Subcutaneous adipose tissue (tissue), 4 donors: ENCODE data around the gene PBXIP1. TPM values are rescaled to one million over a fixed set of nuclear protein-coding genes. Genes with fewer than 3 reads are reported as not detected.

Experiments used
- total RNA-seq, 4 donors: library from RNA; depleted of rRNA; stranded (reverse); fragments of >200 nt; gene quantifications; one replicate each; pipeline ENCODE4 v1.1.0, GENCODE V29; 2016
- TF ChIP-seq, protein P1 (sequence below): fragments of 450-650 bp; IDR thresholded peaks from one replicate; pipeline ENCODE4 v1.5.1; 2016; ENCODE audit warnings: low read depth, mild to moderate bottlenecking, control low read depth, antibody characterized with exemption, moderate library complexity

PBXIP1 gene
- total RNA-seq, 4 donors from 2014 or later, result 34.9 to 177 (median 91.0) TPM

DNA sequence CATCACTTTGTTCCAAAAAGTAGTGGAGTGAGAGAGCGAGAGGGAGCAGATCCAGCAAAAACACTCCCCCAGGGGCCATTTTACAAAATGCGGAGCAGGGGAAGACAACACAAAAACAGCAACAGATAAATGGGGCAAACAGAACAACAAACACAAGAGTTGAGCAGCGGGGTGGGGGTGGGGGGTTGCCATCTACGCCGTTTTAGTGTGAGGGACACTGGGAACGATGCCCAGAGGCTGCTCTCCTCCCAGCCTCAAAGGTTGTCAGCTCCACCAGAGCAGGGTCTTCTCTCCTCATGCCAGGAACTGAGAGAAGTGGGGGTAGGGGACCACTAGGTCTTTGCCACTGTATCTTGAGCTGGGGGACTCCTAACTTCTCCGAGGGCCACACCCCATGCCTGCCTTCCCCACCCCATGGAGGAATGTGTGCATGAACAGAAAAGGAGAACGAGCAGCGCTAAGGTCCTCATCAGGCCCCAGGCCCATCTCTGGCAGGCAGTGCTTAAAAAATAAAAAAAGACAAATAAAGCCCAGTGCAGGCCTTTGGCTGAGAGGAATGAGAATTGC is 1.3 kb upstream of the PBXIP1 start:
- TF ChIP-seq, protein P1, sequence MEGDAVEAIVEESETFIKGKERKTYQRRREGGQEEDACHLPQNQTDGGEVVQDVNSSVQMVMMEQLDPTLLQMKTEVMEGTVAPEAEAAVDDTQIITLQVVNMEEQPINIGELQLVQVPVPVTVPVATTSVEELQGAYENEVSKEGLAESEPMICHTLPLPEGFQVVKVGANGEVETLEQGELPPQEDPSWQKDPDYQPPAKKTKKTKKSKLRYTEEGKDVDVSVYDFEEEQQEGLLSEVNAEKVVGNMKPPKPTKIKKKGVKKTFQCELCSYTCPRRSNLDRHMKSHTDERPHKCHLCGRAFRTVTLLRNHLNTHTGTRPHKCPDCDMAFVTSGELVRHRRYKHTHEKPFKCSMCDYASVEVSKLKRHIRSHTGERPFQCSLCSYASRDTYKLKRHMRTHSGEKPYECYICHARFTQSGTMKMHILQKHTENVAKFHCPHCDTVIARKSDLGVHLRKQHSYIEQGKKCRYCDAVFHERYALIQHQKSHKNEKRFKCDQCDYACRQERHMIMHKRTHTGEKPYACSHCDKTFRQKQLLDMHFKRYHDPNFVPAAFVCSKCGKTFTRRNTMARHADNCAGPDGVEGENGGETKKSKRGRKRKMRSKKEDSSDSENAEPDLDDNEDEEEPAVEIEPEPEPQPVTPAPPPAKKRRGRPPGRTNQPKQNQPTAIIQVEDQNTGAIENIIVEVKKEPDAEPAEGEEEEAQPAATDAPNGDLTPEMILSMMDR, result no peak

DNA sequence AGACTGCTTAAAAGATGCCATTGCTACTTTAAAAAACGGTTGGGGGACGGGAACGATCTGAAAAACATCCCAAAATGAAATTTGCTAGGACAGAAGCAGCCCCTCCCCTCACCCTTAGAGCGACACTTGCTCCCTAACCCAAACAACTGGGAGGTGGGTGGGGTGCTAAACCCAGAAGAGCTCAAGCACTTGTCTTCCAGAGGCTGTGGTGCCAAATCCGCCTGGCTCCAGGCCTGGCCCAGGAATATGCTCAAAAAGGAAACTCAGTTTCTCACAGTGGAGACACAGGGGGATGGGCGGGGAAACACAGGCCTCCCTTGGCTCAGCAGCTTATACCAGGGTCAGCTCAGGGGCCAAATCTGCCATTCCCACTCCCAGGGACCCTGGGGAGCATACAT is 644 bp upstream of the PBXIP1 start:
- TF ChIP-seq, protein P1, result no peak

DNA sequence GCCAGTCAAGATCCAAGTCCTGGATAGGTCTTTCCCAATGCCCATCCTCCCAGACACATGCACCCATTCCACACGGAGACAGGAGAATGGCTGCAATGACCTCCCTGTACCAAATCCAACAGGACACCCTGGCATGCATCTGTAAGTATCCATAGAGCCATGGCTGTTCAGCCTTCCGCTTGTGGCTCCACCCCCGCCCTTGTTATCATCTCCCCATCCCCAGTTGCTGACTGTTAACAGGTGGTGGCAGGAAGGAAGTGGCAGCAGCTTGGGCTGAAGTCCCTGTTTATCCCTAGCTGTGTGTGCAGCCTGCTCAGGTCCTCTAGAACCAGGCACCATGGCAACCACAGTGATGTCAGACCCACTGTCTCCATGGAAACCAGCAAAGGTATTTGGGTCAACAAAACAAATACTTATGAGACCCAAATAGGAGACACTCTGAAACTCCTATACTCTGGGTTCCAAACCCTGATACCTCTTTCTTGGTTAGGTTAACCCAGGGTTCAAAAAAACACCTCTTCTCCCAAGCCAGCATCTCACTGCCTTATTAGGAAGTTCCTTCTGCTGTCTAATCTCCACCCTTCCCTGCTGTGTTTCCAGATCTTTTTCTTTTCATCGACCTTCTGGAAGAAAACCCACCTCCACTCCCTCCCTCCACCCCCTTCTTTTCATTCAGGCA is 721 bp downstream of the PBXIP1 start:
- TF ChIP-seq, protein P1, result no peak

DNA sequence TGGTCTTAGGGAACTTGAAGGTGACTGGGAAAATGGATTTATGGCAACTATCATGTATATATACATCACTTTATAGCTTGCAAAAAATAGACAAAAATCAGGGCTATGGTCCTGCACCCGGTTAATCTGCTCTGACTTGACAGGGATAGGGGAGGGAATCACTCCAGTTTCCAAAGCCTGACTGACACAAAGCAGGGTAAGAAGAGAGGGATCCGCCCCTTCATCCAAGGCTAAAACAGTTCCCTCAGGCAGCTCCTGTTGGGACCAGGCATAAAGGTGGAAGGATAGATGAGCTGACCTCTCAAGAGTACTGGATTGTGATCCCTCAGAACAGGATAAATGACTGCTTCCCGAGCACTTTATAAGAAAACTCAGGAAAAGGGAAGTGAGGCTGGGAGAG is 1.4 kb downstream of the PBXIP1 start:
- TF ChIP-seq, protein P1, result no peak

DNA sequence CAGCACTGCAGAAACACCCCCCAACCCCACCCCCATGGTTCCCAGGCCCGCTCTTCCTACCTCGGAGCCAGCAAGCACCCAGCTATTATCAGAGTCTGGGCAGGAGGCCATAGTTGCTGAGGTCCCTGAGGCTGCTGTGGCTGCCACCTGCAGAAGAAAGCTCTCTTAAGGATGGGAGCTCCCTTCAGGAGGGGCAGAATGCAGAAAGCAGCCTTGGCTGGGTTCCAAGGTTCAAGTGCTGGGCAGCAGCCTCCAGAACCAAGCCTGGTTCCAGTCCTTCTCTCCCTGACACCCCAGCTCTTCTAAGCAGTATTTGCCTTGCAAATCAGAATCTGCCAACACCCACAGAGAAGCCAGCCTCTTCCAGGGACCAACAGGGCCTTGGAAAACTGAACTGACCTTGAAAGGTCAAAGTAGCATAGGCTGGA is 2.3 kb downstream of the PBXIP1 start:
- TF ChIP-seq, protein P1, result no peak

DNA sequence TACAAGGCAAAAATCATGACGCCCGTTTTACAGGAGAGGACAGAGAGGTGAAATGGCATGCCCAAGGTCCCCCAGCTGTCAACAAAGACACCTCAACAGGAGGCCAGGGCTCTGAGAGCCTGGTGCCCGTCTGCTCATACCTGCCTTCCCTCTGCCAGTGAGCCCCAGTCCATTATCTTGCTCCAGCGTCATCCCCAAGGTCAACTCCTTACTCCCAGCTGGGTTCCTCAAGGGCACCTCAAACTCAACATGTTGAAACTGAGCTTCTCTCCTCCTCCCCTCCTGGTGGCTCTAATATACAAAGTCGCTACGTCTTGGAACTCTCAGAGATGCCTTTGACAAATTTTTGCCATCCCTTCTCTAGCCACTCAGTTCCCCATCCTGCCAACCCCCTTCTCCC is 3.2 kb downstream of the PBXIP1 start:
- TF ChIP-seq, protein P1, result no peak

DNA sequence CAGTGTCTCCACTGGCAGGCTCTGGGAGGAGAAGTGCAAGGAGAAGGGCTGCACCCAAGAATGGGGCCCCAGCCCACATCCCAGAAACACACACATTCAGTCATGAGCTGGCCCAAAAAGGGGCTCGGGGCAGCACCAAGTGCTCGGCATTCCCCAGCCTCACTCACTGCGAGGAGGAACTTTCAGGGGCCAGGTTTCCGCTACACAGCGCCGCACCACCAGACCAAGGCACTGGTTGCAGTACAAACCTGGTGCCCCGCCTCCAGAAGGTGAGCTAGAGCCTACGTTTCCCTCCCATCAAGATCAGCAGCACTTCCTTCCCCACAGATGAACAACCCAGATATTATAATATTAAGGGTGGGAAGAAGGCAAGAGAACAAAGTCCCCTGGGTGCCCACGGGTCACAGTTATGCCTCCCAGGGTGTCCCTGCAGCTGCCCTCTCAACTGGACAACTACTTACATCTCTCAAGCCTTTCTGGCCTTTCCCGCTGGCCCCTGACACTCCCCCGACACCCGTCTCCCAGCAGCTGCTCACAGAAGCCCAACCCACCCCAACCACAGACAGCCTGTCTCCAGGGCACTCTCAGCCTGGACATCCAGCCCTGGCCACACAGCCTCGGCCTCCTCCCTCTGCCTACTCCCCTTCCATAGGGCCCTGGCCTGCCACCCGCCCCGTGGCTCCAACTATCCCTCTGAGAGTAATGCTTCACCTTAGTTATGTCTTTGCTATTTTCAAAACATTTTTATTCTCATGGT is 3.8 kb downstream of the PBXIP1 start:
- TF ChIP-seq, protein P1, result no peak
